ENCODE results near the gene MGLL.

MGLL gene

GRCh38 chr3:127680146-127680661 is 142.1 kb downstream of the MGLL start:
- Histone ChIP-seq H3K4me1 (ENCODE audit: control insufficient read depth, insufficient read depth, low read length) (no peaks in the 10 kb centered on the region), H3K36me3 (ENCODE audit: control insufficient read depth, insufficient read depth, low read length) (peaks cover 10% of the 10 kb centered on the region), H3K9ac (ENCODE audit: low read length) (no peak overlapping the region), H3K27ac (ENCODE audit: low read depth, low read length) (no peak overlapping the region), H3K4me3 (ENCODE audit: low read length) (no peak overlapping the region), H3K27me3 (ENCODE audit: control insufficient read depth, insufficient read depth, low read length) (no peaks in the 10 kb centered on the region)

- H3K9ac ChIP-seq (ENCODE audit: low read length), result no peak overlapping the region
- H3K36me3 ChIP-seq (ENCODE audit: control insufficient read depth, insufficient read depth, low read length), result peaks cover 10% of the 10 kb centered on the region
- no peaks in the 10 kb centered on the region for H3K4me1 ChIP-seq (ENCODE audit: control insufficient read depth, insufficient read depth, low read length)
These were observed 142.7 kb downstream of the MGLL start for GRCh38 chr3:127679534-127680145.

GRCh38 chr3:127678611-127679533 is 143.4 kb downstream of the MGLL start:
- Histone ChIP-seq H3K9ac (ENCODE audit: low read length) (no peak overlapping the region), H3K36me3 (ENCODE audit: control insufficient read depth, insufficient read depth, low read length) (peaks cover 10% of the 10 kb centered on the region), H3K4me3 (ENCODE audit: low read length) (no peak overlapping the region), H3K27ac (ENCODE audit: low read depth, low read length) (no peak overlapping the region), H3K27me3 (ENCODE audit: control insufficient read depth, insufficient read depth, low read length) (no peaks in the 10 kb centered on the region), H3K4me1 (ENCODE audit: control insufficient read depth, insufficient read depth, low read length) (peaks cover 3% of the 10 kb centered on the region)

More at GRCh38 chr3:127679534-127680145, 142.7 kb downstream of the MGLL start:
- Histone ChIP-seq H3K27ac (ENCODE audit: low read depth, low read length) (no peak overlapping the region), H3K27me3 (ENCODE audit: control insufficient read depth, insufficient read depth, low read length) (no peaks in the 10 kb centered on the region), H3K4me3 (ENCODE audit: low read length) (no peak overlapping the region)

- no peak overlapping the region for H3K27ac ChIP-seq (ENCODE audit: low read depth, low read length)
- no peak overlapping the region for H3K9ac ChIP-seq (ENCODE audit: low read length)
- peaks cover 3% of the 10 kb centered on the region for H3K4me1 ChIP-seq (ENCODE audit: control insufficient read depth, insufficient read depth, low read length)
- H3K4me3 ChIP-seq (ENCODE audit: low read length), result no peak overlapping the region
- peaks cover 10% of the 10 kb centered on the region for H3K36me3 ChIP-seq (ENCODE audit: control insufficient read depth, insufficient read depth, low read length)
- no peaks in the 10 kb centered on the region for H3K27me3 ChIP-seq (ENCODE audit: control insufficient read depth, insufficient read depth, low read length)
These were observed 144.1 kb downstream of the MGLL start for GRCh38 chr3:127678315-127678599.

- no peaks in the 10 kb centered on the region for H3K27me3 ChIP-seq (ENCODE audit: control insufficient read depth, insufficient read depth, low read length)
- no peak overlapping the region for H3K4me3 ChIP-seq (ENCODE audit: low read length)
- H3K36me3 ChIP-seq (ENCODE audit: control insufficient read depth, insufficient read depth, low read length), result peaks cover 10% of the 10 kb centered on the region
- no peak overlapping the region for H3K9ac ChIP-seq (ENCODE audit: low read length)
- H3K4me1 ChIP-seq (ENCODE audit: control insufficient read depth, insufficient read depth, low read length), result peaks cover 3% of the 10 kb centered on the region
- H3K27ac ChIP-seq (ENCODE audit: low read depth, low read length), result no peak overlapping the region
These were observed 144.6 kb downstream of the MGLL start for GRCh38 chr3:127677541-127678314.

GRCh38 chr3:127676921-127677351 is 145.4 kb downstream of the MGLL start:
- peaks cover 10% of the 10 kb centered on the region for H3K36me3 ChIP-seq (ENCODE audit: control insufficient read depth, insufficient read depth, low read length)

GRCh38 chr3:127676456-127676855 is 145.9 kb downstream of the MGLL start:
- H3K27ac ChIP-seq (ENCODE audit: low read depth, low read length), result no peak overlapping the region
- peaks cover 10% of the 10 kb centered on the region for H3K36me3 ChIP-seq (ENCODE audit: control insufficient read depth, insufficient read depth, low read length)
- H3K27me3 ChIP-seq (ENCODE audit: control insufficient read depth, insufficient read depth, low read length), result no peaks in the 10 kb centered on the region
- H3K4me3 ChIP-seq (ENCODE audit: low read length), result no peak overlapping the region
- H3K9ac ChIP-seq (ENCODE audit: low read length), result no peak overlapping the region
- H3K4me1 ChIP-seq (ENCODE audit: control insufficient read depth, insufficient read depth, low read length), result peaks cover 3% of the 10 kb centered on the region

More at GRCh38 chr3:127676921-127677351, 145.4 kb downstream of the MGLL start:
- H3K27ac ChIP-seq (ENCODE audit: low read depth, low read length), result no peak overlapping the region
- H3K9ac ChIP-seq (ENCODE audit: low read length), result no peak overlapping the region
- no peaks in the 10 kb centered on the region for H3K27me3 ChIP-seq (ENCODE audit: control insufficient read depth, insufficient read depth, low read length)
- no peak overlapping the region for H3K4me3 ChIP-seq (ENCODE audit: low read length)
- peaks cover 3% of the 10 kb centered on the region for H3K4me1 ChIP-seq (ENCODE audit: control insufficient read depth, insufficient read depth, low read length)

GRCh38 chr3:127675651-127676391 is 146.5 kb downstream of the MGLL start:
- Histone ChIP-seq H3K36me3 (ENCODE audit: control insufficient read depth, insufficient read depth, low read length) (peaks cover 10% of the 10 kb centered on the region), H3K27me3 (ENCODE audit: control insufficient read depth, insufficient read depth, low read length) (no peaks in the 10 kb centered on the region), H3K4me3 (ENCODE audit: low read length) (no peak overlapping the region), H3K9ac (ENCODE audit: low read length) (no peak overlapping the region), H3K4me1 (ENCODE audit: control insufficient read depth, insufficient read depth, low read length) (peaks cover 3% of the 10 kb centered on the region), H3K27ac (ENCODE audit: low read depth, low read length) (no peak overlapping the region)

- Histone ChIP-seq H3K27me3 (ENCODE audit: control insufficient read depth, insufficient read depth, low read length) (no peaks in the 10 kb centered on the region), H3K4me1 (ENCODE audit: control insufficient read depth, insufficient read depth, low read length) (peaks cover 3% of the 10 kb centered on the region), H3K9ac (ENCODE audit: low read length) (no peak overlapping the region), H3K36me3 (ENCODE audit: control insufficient read depth, insufficient read depth, low read length) (peaks cover 5% of the 10 kb centered on the region), H3K27ac (ENCODE audit: low read depth, low read length) (no peak overlapping the region), H3K4me3 (ENCODE audit: low read length) (peak overlapping the region; percentile 17)
These were observed 147.5 kb downstream of the MGLL start for GRCh38 chr3:127674790-127675189.

GRCh38 chr3:127674101-127674721 is 148.1 kb downstream of the MGLL start:
- Histone ChIP-seq H3K4me1 (ENCODE audit: control insufficient read depth, insufficient read depth, low read length) (peaks cover 3% of the 10 kb centered on the region), H3K27ac (ENCODE audit: low read depth, low read length) (no peak overlapping the region), H3K4me3 (ENCODE audit: low read length) (peak overlapping the region; percentile 82), H3K36me3 (ENCODE audit: control insufficient read depth, insufficient read depth, low read length) (peaks cover 5% of the 10 kb centered on the region), H3K27me3 (ENCODE audit: control insufficient read depth, insufficient read depth, low read length) (no peaks in the 10 kb centered on the region), H3K9ac (ENCODE audit: low read length) (peak overlapping the region; percentile 36)

- Histone ChIP-seq H3K36me3 (ENCODE audit: control insufficient read depth, insufficient read depth, low read length) (peaks cover 5% of the 10 kb centered on the region), H3K4me3 (ENCODE audit: low read length) (peak overlapping the region; percentile 82), H3K27ac (ENCODE audit: low read depth, low read length) (peak overlapping the region; percentile 80), H3K27me3 (ENCODE audit: control insufficient read depth, insufficient read depth, low read length) (no peaks in the 10 kb centered on the region), H3K4me1 (ENCODE audit: control insufficient read depth, insufficient read depth, low read length) (peaks cover 3% of the 10 kb centered on the region), H3K9ac (ENCODE audit: low read length) (peak overlapping the region; percentile 72)
These were observed 148.9 kb downstream of the MGLL start for GRCh38 chr3:127673191-127674100.
